ENCODE data around the gene SMAD9. TPM values are rescaled to one million over a fixed set of nuclear protein-coding genes. Genes with fewer than 3 reads are reported as not detected.

The SMAD9 gene
- total RNA-seq, 1 experiment from 2014 or later: 0.87 TPM

- H3K9ac ChIP-seq (ENCODE audit: low read length): no peak overlapping the region
- POLR2A ChIA-PET (ENCODE audit: unreplicated experiment): no interaction called here
- no peaks in the 10 kb centered on the region for H3K27me3 ChIP-seq (ENCODE audit: low read length)
- no TSS peak for BruUV-seq (replicated peaks)
- H3K4me1 ChIP-seq (ENCODE audit: insufficient read depth, low read length): no peaks in the 10 kb centered on the region
- no peaks in the 10 kb centered on the region for H3K9me3 ChIP-seq (ENCODE audit: low read length)
- intact Hi-C loops (cut with micrococcal nuclease): no loop called here
- ATAC-seq (no peak), DNase-seq (no peak)
- TF ChIP-seq EZH2 (IDR thresholded peaks at IDR 0.05; ENCODE audit: low read length, unreplicated experiment): no peak
- TF ChIP-seq EZH2phosphoT487 (IDR thresholded peaks at IDR 0.05; ENCODE audit: borderline replicate concordance, low read length): no peak
- no peaks in the 10 kb centered on the region for H3K9me2 ChIP-seq (replicated peaks; ENCODE audit: low read length)
- no peak overlapping the region for H3K4me2 ChIP-seq (ENCODE audit: low read length)
- CTCF ChIA-PET: no interaction called here
- no peaks in the 10 kb centered on the region for H3K36me3 ChIP-seq (ENCODE audit: low read depth, low read length)
- H3K27ac ChIP-seq (ENCODE audit: low read length): no peak overlapping the region
- H3F3A ChIP-seq (ENCODE audit: low read length, unreplicated experiment): no peaks in the 10 kb centered on the region
- no peak overlapping the region for H2AFZ ChIP-seq (ENCODE audit: low read length)
- H3K79me2 ChIP-seq (ENCODE audit: low read length): no peaks in the 10 kb centered on the region
- no peaks in the 10 kb centered on the region for H4K20me1 ChIP-seq (ENCODE audit: low read length)
- H3K4me3 ChIP-seq (ENCODE audit: low read length): no peak overlapping the region
These were observed 80.8 kb downstream of the SMAD9 start for GRCh38 chr13:36839281-36839680.

GRCh38 chr13:36837354-36838092, 82.5 kb downstream of the SMAD9 start:
- Histone ChIP-seq H3K9ac (ENCODE audit: low read length) (no peak overlapping the region), H3K79me2 (ENCODE audit: low read length) (no peaks in the 10 kb centered on the region), H3K36me3 (ENCODE audit: low read depth, low read length) (no peaks in the 10 kb centered on the region), H3K4me2 (ENCODE audit: low read length) (no peak overlapping the region), H2AFZ (ENCODE audit: low read length) (no peak overlapping the region), H3K4me3 (ENCODE audit: low read length) (no peak overlapping the region), H3K27ac (ENCODE audit: low read length) (no peak overlapping the region), H3K9me3 (ENCODE audit: low read length) (no peaks in the 10 kb centered on the region), H4K20me1 (ENCODE audit: low read length) (no peaks in the 10 kb centered on the region), H3F3A (ENCODE audit: low read length, unreplicated experiment) (no peaks in the 10 kb centered on the region), H3K9me2 (replicated peaks; ENCODE audit: low read length) (no peaks in the 10 kb centered on the region), H3K27me3 (ENCODE audit: low read length) (no peaks in the 10 kb centered on the region), H3K4me1 (ENCODE audit: insufficient read depth, low read length) (no peaks in the 10 kb centered on the region)
- no TSS peak for BruUV-seq (replicated peaks)
- intact Hi-C loops (cut with micrococcal nuclease): no loop called here
- TF ChIP-seq CTCF (conservative IDR thresholded peaks at IDR 0.05; ENCODE audit: low read depth, low read length) (no peak), EZH2 (IDR thresholded peaks at IDR 0.05; ENCODE audit: low read length, unreplicated experiment) (no peak), EZH2phosphoT487 (IDR thresholded peaks at IDR 0.05; ENCODE audit: borderline replicate concordance, low read length) (no peak)
- DNase-seq (no peak), ATAC-seq (no peak)
- POLR2A ChIA-PET (ENCODE audit: unreplicated experiment): no interaction called here
- CTCF ChIA-PET: no interaction called here

- H3K36me3 ChIP-seq (ENCODE audit: low read depth, low read length): no peaks in the 10 kb centered on the region; the same call in 1 of the 2 replicates
- ATAC-seq: 0 out of 2 replicates have a peak, but pooled peaks have one; percentile 43
- ChIA-PET CTCF (interaction anchor here (0.5 kb wide), 1 partner anchor 441 kb away, joined by 8 read pairs; no protein-coding TSS in a partner anchor), POLR2A (ENCODE audit: unreplicated experiment) (no interaction called here)
- no peaks in the 10 kb centered on the region for H3K9me2 ChIP-seq (replicated peaks; ENCODE audit: low read length)
- no TSS peak for BruUV-seq (replicated peaks)
- H3K27ac ChIP-seq (ENCODE audit: low read length): no peak overlapping the region
- H3K79me2 ChIP-seq (ENCODE audit: low read length): no peaks in the 10 kb centered on the region
- TF ChIP-seq EZH2 (IDR thresholded peaks at IDR 0.05; ENCODE audit: low read length, unreplicated experiment) (no peak), CTCF (conservative IDR thresholded peaks at IDR 0.05; ENCODE audit: low read depth, low read length) (no peak), EZH2phosphoT487 (IDR thresholded peaks at IDR 0.05; ENCODE audit: borderline replicate concordance, low read length) (no peak)
- H3F3A ChIP-seq (ENCODE audit: low read length, unreplicated experiment): no peaks in the 10 kb centered on the region
- H3K27me3 ChIP-seq (ENCODE audit: low read length): no peaks in the 10 kb centered on the region
- intact Hi-C loops (cut with micrococcal nuclease): no loop called here
- H3K4me3 ChIP-seq (ENCODE audit: low read length): no peak overlapping the region
- H3K9me3 ChIP-seq (ENCODE audit: low read length): no peaks in the 10 kb centered on the region
- no peak overlapping the region for H3K9ac ChIP-seq (ENCODE audit: low read length)
- H3K4me1 ChIP-seq (ENCODE audit: insufficient read depth, low read length): no peaks in the 10 kb centered on the region
- no peak overlapping the region for H3K4me2 ChIP-seq (ENCODE audit: low read length)
- peak; percentile 12 for DNase-seq
- H2AFZ ChIP-seq (ENCODE audit: low read length): no peak overlapping the region
- no peaks in the 10 kb centered on the region for H4K20me1 ChIP-seq (ENCODE audit: low read length)
These were observed 85.7 kb downstream of the SMAD9 start for GRCh38 chr13:36834299-36834698.
